Pancreas (tissue), 10 donors: Measurements from ENCODE around the gene LMO3. TPM values are rescaled to one million over a fixed set of nuclear protein-coding genes. Genes with fewer than 3 reads are reported as not detected.

Experiments
- ATAC-seq, 4 donors: fragments of 200-7000 bp; cut with Tn5 transposase; one replicate each; pipeline versions ENCODE4 v1.8.0 to v1.9.1; 2020; ENCODE audit warnings: mild to moderate bottlenecking in 4 of 4, moderate library complexity in 4 of 4
- DNase-seq, 6 donors: peaks; one replicate each; pipeline ENCODE4 v3.0.0-alpha.2; 2020
- FAIRE-seq: peaks from 2 replicates; lab custom pipeline; 2012; peaks lifted over from hg19 to GRCh38; lab: Jason Lieb, UNC
- H3K27ac ChIP-seq, 4 donors: fragments of 200-600 bp; sonication (generic); 1 replicate in 3 of 4; 2 replicates in 1 of 4; pipeline versions ENCODE4 v1.5.0 to v1.8.0; 2020
- H3K27me3 ChIP-seq, 4 donors: fragments of 200-600 bp; one replicate each; pipeline ENCODE4 v1.8.0; 2021
- H3K36me3 ChIP-seq, 3 donors: fragments of 200-600 bp; sonication (generic) in 1 of 3; one replicate each; pipeline versions ENCODE4 v1.5.0 to v1.8.0; 2020 to 2021
- H3K4me1 ChIP-seq, 3 donors: fragments of 200-600 bp; one replicate each; pipeline ENCODE4 v1.8.0; 2021
- H3K4me3 ChIP-seq, 4 donors: fragments of 200-600 bp; sonication (generic) in 2 of 4; one replicate each; pipeline versions ENCODE4 v1.5.0 to v1.8.0; 2020 to 2021
- H3K9me3 ChIP-seq, 4 donors: fragments of 200-600 bp; one replicate each; pipeline ENCODE4 v1.8.0; 2021
- CTCF ChIP-seq, 4 donors: fragments of 200-600 bp; sonication (generic) in 3 of 4; IDR thresholded peaks; one replicate each; pipeline versions ENCODE4 v1.5.0 to v1.8.0; 2021; ENCODE audit warnings: antibody characterized with exemption in 4 of 4
- WGBS, 2 donors: extraction: QIAGEN DNeasy Blood & Tissue Kit; methylation state at CpG; one replicate each; pipeline ENCODE4 v1.1.7; 2013; 5-methylcytosine and 5-hydroxymethylcytosine counted together
- intact Hi-C, 3 donors: fragments of 100-400 bp; cut with DNase I; formaldehyde crosslinking; loops; one replicate each; pipeline versions ENCODE4 v1.11.1 to v1.14.2; 2022
- polyA plus RNA-seq, 2 donors: library from polyadenylated mRNA; stranded (reverse); fragments of 200-250 nt; gene quantifications; one replicate each; pipeline ENCODE4 v1.2.3, GENCODE V29; 2013
- total RNA-seq, 6 donors: library from RNA; stranded (reverse); fragmentation: NEBNext Ultra II Directional in 4 of 6; extraction: Animal tissue kit (Norgen Biotek cat#: 25700) in 4 of 6; gene quantifications; one replicate each; pipeline versions ENCODE4 v1.2.1 to v1.2.4, GENCODE V29; 2021 to 2023
- donor health status: healthy with polysubstance abuse.
- donor health status: DM: no; HTN: no; CAD: no; lungs with moderate emphysema.
- donor health status: DM: no; HTN: no; CAD: no.
- donor health status: control.
- donor health status: control.
- donor health status: Bipolar disorder and iron deficiency.
- donor health status: DM: yes; HTN: yes; CAD: no.
- donor health status: DM: no; HTN: no; CAD: no.
- donor health status: DM: no; HTN: no; CAD: no.
- donor health status: DM: yes; HTN: yes; CAD: no.

The LMO3 gene
- total and polyA plus RNA-seq, 8 donors, result 5.0 to 36.3 (median 15.9) TPM

DNA sequence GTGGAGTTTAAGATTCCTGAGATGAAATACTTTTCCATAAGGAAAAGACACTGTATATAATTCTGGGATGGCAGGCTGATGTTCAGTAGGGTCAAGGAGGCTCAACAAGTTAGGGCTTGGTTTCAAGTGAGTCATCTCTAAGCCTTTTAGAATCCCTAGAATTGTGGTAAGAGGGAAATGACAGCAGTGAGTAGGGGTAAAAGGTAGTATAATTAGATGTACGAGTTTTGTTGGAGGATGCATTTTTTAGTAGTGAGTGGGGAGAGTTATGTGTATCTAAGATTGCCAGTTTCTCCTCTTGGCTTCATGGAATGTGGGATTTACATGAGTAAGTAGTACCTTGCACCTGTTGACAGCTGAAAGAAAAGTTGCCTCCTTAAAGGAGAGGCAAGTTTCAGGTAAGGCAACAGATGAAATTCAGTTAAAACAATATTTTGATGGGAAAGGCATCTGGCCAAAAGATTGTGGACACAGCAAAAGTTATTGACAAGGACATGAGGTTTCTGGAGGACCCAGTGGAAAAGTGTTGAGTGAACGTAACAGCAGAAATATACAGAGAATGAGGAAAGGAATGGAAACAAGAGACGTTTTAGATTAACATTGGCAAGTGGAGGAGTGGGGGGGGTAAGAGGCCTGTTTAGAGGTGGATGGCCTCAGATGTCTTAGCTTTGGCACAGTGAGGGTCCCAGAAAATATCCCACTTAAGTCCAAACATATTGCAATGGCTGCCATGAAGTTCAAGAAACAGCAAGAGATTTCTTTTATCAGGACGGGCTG is 21.8 kb downstream of the LMO3 start:
- peaks cover 6 to 13% (median 7%) of the 10 kb centered on the region in 3 donors for H3K4me1 ChIP-seq
- peak; percentile 14 to 72 (median 29) for ATAC-seq

DNA sequence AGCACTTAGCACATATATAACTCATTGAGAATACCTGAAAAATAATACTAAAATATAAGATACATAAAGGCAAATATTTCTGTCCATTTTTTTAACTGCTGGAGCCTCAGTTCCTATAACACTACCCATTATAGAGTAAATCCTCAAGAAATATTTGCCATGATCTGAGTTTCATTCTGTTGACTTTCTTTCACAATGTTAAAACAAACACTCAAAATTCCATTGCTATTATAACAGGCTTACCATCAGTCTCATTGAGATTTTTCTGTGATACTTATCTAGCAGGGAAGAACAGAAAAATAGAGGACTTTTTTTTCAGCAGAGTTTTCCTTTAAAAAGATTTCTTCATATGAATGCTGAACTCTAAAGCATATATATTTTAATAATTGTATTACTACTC is 24.5 kb downstream of the LMO3 start:
- Histone ChIP-seq H3K4me1 (peaks cover 0 to 8% (median 0%) of the 10 kb centered on the region in 3 donors), H3K9me3 (no peaks in the 10 kb centered on the region), H3K27ac (no peak overlapping the region), H3K4me3 (no peak overlapping the region), H3K36me3 (no peaks in the 10 kb centered on the region), H3K27me3 (no peaks in the 10 kb centered on the region)
- no peak for DNase-seq
- intact Hi-C loops, result no loop called here
- no peak for TF ChIP-seq CTCF (IDR thresholded peaks at IDR 0.05)
- no peak for FAIRE-seq
- ATAC-seq, result no peak

More for the DNA sequence above, 21.8 kb downstream of the LMO3 start:
- peak in 1 of 6 donors; percentile 18 for DNase-seq
- no peaks in the 10 kb centered on the region for H3K36me3 ChIP-seq
- FAIRE-seq, result no peak
- intact Hi-C loops, result no loop called here
- no peaks in the 10 kb centered on the region for H3K9me3 ChIP-seq
- TF ChIP-seq CTCF (IDR thresholded peaks at IDR 0.05), result no peak
- no peaks in the 10 kb centered on the region for H3K27me3 ChIP-seq
- H3K27ac ChIP-seq, result peak overlapping the region in 2 of 4 donors; percentile 13 to 56
- H3K4me3 ChIP-seq, result no peak overlapping the region
- 41 to 48% methylated on average over 4 of the region's 4 CpGs for WGBS, 2 donors

GRCh38 chr12:16579041-16579440 is 26.9 kb downstream of the LMO3 start:
- DNase-seq, result no peak
- no peak for TF ChIP-seq CTCF (IDR thresholded peaks at IDR 0.05)
- intact Hi-C loops, result no loop called here
- no peak for ATAC-seq
- no peak overlapping the region for H3K4me3 ChIP-seq
- no peaks in the 10 kb centered on the region for H3K4me1 ChIP-seq
- H3K9me3 ChIP-seq, result no peaks in the 10 kb centered on the region
- WGBS, 2 donors, result 70 to 82% methylated on average over 1 of the region's 1 CpG
- no peaks in the 10 kb centered on the region for H3K36me3 ChIP-seq
- H3K27ac ChIP-seq, result no peak overlapping the region
- no peaks in the 10 kb centered on the region for H3K27me3 ChIP-seq
- no peak for FAIRE-seq

- no peak for TF ChIP-seq CTCF (IDR thresholded peaks at IDR 0.05)
- H3K4me1 ChIP-seq, result no peaks in the 10 kb centered on the region
- H3K27me3 ChIP-seq, result no peaks in the 10 kb centered on the region
- FAIRE-seq, result no peak
- H3K4me3 ChIP-seq, result peak overlapping the region in 2 of 4 donors; percentile 14 to 21
- DNase-seq, result peak; percentile 34 to 68 (median 55)
- peak; percentile 77 to 90 (median 82) for ATAC-seq
- WGBS, 2 donors, result 25 to 29% methylated on average over 21 of the region's 21 CpGs
- peak overlapping the region; percentile 25 to 74 (median 48) for H3K27ac ChIP-seq
- no peaks in the 10 kb centered on the region for H3K9me3 ChIP-seq
- intact Hi-C loops, result no loop called here
- no peaks in the 10 kb centered on the region for H3K36me3 ChIP-seq
Measured at GRCh38 chr12:16573398-16574077, 32.4 kb downstream of the LMO3 start.
